Osteoblast (primary cell): Measurements from ENCODE around the gene SMIM33. TPM values are rescaled to one million over a fixed set of nuclear protein-coding genes. Genes with fewer than 3 reads are reported as not detected.

Experiments used
- DNase-seq: peaks from one replicate; pipeline ENCODE4 v3.0.0; 2011; ENCODE audit warnings: low spot score, mixed read lengths; ENCODE audit not compliant: insufficient read length; ENCODE audit errors: missing footprints
- H2AFZ ChIP-seq: 2 replicates; pipeline ENCODE4 v1.6.0; 2011; ENCODE audit warnings: mild to moderate bottlenecking, low read length
- H3K27ac ChIP-seq: 2 replicates; pipeline ENCODE4 v1.5.1; 2011; ENCODE audit warnings: mild to moderate bottlenecking, low read depth, low read length, moderate library complexity
- H3K27me3 ChIP-seq: 2 replicates; pipeline ENCODE4 v1.6.0; 2012; ENCODE audit warnings: mild to moderate bottlenecking, control low read depth, inconsistent platforms, low read length, moderate library complexity; ENCODE audit not compliant: insufficient read depth
- H3K36me3 ChIP-seq: 2 replicates; pipeline ENCODE4 v1.5.1; 2011; ENCODE audit warnings: mild to moderate bottlenecking, low read length, control low read depth, moderate library complexity; ENCODE audit not compliant: insufficient read depth
- H3K4me1 ChIP-seq: 2 replicates; pipeline ENCODE4 v1.5.1; 2011; ENCODE audit warnings: mild to moderate bottlenecking, low read length, control low read depth, moderate library complexity; ENCODE audit not compliant: insufficient read depth
- H3K4me2 ChIP-seq: 2 replicates; pipeline ENCODE4 v1.6.0; 2011; ENCODE audit warnings: mild to moderate bottlenecking, low read length; ENCODE audit not compliant: insufficient read depth
- H3K4me3 ChIP-seq: fragments of 200-600 bp; sonication (generic); 3 replicates; pipeline ENCODE4 v1.5.1; 2012; ENCODE audit warnings: mild to moderate bottlenecking, low read length, inconsistent platforms; ENCODE audit not compliant: insufficient read depth
- H3K79me2 ChIP-seq: 2 replicates; pipeline ENCODE4 v1.6.0; 2012; ENCODE audit warnings: mild to moderate bottlenecking, low read length, control low read depth, inconsistent platforms; ENCODE audit not compliant: insufficient read depth
- H3K9me3 ChIP-seq: 2 replicates; pipeline ENCODE4 v1.5.1; 2011; ENCODE audit warnings: low read depth, low read length, control low read depth
- H4K20me1 ChIP-seq: 2 replicates; pipeline ENCODE4 v1.6.0; 2012; ENCODE audit warnings: mild to moderate bottlenecking, low read length, control low read depth; ENCODE audit not compliant: insufficient read depth
- total RNA-seq: library from RNA; depleted of rRNA; stranded (reverse); fragments of >200 nt; gene quantifications from 2 replicates; pipeline ENCODE4 v1.2.3, GENCODE V29; 2012
- TF ChIP-seq, protein P1 (sequence below): IDR thresholded peaks from 2 replicates; pipeline ENCODE4 v1.5.1; 2011; ENCODE audit warnings: mild to moderate bottlenecking, low read depth, low read length, moderate library complexity; ENCODE audit errors: extremely low read depth

The SMIM33 gene
- not detected in 2 replicates for total RNA-seq

DNA sequence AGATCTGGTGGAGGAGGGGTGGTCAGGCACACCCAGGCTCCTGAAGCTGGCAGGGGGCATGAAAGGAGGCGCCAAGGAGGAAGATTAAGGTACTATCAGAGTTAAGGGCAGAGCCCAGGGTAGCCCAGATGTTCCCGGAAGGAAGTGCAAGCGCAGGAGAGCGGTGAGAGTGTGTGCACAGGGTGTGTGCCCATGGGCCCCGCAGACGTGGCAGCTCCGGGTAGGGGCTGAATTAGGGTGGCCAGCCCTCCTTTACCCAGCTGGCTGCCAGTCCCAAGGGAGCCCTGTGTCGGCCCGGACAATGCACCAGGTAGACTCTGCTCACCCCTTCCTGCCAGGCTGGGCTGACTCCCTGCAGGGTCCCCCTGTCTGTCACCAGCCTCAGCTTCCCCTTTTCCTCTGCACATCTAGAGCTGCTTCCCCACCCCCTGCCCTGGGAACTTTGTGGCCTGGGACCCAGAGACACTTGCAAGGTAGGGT is at the start of gene SMIM33:
Gene SMIM33 (plus strand): TSS at position 184 of the 480 bp plus-strand sequence. CDS start 118 bp downstream, at position 302.
- Histone ChIP-seq H3K36me3 (peaks cover 10% of the 10 kb centered on the region), H3K4me2 (no peak within 1 kb of the TSS), H3K79me2 (no peaks in the 10 kb centered on the region), H4K20me1 (no peaks in the 10 kb centered on the region), H2AFZ (no peak within 1 kb of the TSS), H3K27ac (no peak within 1 kb of the TSS), H3K4me1 (peaks cover 15% of the 10 kb centered on the region), H3K9me3 (no peaks in the 10 kb centered on the region), H3K27me3 (no peaks in the 10 kb centered on the region), H3K4me3 (no peak within 1 kb of the TSS)
- no peak for DNase-seq
- TF ChIP-seq, protein P1, sequence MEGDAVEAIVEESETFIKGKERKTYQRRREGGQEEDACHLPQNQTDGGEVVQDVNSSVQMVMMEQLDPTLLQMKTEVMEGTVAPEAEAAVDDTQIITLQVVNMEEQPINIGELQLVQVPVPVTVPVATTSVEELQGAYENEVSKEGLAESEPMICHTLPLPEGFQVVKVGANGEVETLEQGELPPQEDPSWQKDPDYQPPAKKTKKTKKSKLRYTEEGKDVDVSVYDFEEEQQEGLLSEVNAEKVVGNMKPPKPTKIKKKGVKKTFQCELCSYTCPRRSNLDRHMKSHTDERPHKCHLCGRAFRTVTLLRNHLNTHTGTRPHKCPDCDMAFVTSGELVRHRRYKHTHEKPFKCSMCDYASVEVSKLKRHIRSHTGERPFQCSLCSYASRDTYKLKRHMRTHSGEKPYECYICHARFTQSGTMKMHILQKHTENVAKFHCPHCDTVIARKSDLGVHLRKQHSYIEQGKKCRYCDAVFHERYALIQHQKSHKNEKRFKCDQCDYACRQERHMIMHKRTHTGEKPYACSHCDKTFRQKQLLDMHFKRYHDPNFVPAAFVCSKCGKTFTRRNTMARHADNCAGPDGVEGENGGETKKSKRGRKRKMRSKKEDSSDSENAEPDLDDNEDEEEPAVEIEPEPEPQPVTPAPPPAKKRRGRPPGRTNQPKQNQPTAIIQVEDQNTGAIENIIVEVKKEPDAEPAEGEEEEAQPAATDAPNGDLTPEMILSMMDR = no peak

DNA sequence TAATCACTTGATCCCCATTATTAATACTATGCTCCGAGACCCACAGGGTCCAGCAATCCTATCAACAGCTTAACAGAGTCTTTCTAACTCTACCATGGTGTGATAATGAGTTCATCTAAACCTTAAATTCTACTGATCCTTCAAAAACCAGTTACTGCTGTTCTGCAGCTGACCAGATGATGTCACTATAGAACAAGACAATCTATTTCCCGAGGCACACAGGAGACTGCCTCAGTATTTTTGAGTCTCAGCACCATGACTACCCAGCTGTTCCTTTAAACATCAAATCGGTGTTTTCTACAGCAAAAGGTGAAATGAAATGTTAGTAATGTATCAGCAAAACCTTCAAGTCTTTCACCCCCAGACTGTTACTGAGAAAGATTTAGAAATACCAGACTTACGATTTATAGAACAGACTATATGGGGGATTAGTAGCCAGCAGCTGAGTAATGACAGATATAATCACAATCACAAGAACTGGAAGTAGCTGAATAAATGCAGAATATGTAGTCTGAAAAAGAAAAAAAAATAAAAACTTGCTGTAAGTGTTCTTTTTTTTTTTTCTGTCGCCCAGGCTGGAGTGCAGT is 48.4 kb upstream of the SMIM33 start:
- Histone ChIP-seq H3K4me1 (peaks cover 6% of the 10 kb centered on the region), H4K20me1 (no peaks in the 10 kb centered on the region), H3K27ac (peak overlapping the region; percentile 43), H3K4me3 (no peak overlapping the region), H3K79me2 (no peaks in the 10 kb centered on the region), H3K36me3 (peaks cover 22% of the 10 kb centered on the region), H3K27me3 (no peaks in the 10 kb centered on the region), H2AFZ (no peak overlapping the region), H3K9me3 (no peaks in the 10 kb centered on the region), H3K4me2 (no peak overlapping the region)
- peak; percentile 88 for DNase-seq
- TF ChIP-seq, protein P1 = peak; percentile 94

DNA sequence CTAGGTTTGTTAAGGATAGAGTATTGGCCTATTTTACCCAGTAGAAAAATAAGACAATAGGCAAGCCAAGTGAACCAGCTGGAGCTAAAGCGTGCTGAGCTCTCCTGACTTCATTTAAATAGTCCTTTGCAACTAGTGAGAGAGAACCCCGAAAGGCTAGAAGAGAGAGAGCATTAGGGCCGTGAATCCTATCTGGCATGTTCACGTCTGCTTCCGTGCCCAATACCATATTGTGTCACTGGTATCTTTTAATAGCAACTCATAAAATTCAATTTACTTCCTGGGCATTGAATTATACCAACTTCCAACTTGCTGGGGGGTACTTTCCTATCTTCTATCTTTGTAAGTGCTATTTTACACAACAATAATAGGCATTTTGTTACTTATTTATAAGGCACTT is 45.3 kb upstream of the SMIM33 start:
- no peaks in the 10 kb centered on the region for H3K9me3 ChIP-seq
- DNase-seq = no peak
- TF ChIP-seq, protein P1 = no peak
- H3K4me2 ChIP-seq = no peak overlapping the region
- H3K4me3 ChIP-seq = no peak overlapping the region
- H4K20me1 ChIP-seq = no peaks in the 10 kb centered on the region
- no peak overlapping the region for H3K27ac ChIP-seq
- H3K4me1 ChIP-seq = peaks cover 6% of the 10 kb centered on the region
- no peaks in the 10 kb centered on the region for H3K27me3 ChIP-seq
- no peaks in the 10 kb centered on the region for H3K79me2 ChIP-seq
- H3K36me3 ChIP-seq = peaks cover 6% of the 10 kb centered on the region
- no peak overlapping the region for H2AFZ ChIP-seq

DNA sequence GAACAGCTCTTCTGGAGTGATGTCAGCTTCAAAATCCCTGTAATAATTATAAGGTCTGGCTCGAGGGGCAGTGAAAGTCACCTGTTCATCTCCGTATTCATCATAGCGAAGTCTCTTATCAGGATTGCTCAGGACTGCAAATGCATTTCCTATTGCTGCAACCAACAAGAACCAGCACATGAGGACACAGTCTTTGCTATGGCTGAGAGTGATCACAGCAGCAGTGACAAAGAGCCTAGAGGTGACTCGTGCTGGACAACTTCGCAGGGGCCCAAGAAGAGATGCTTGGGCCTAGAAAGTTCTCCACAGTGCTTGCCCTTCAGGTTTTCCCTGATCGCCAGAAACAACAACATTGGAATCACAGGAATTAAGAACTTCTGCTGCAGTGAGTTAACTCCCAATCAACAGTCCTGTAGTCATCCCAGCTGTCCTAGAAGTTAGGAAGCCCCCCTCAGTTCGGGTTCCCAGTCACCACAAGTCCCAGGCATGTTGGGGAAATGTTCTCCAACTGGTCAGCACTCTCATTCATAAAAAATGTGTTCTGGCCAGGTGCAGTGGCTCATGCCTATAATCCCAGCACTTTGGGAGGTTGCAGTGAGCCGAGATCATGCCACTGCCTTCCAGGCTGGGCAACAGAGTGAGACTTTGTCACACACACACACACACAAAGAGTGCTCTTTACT is 44.5 kb upstream of the SMIM33 start:
- Histone ChIP-seq H3K4me2 (no peak overlapping the region), H2AFZ (no peak overlapping the region), H3K4me1 (peaks cover 6% of the 10 kb centered on the region), H3K4me3 (no peak overlapping the region), H3K79me2 (no peaks in the 10 kb centered on the region), H3K36me3 (peaks cover 3% of the 10 kb centered on the region), H3K9me3 (no peaks in the 10 kb centered on the region), H3K27ac (peak overlapping the region; percentile 38), H3K27me3 (no peaks in the 10 kb centered on the region), H4K20me1 (no peaks in the 10 kb centered on the region)
- peak; percentile 68 for DNase-seq
- TF ChIP-seq, protein P1 = no peak
